Measurements from ENCODE around the gene SCRT2.
A peak's percentile ranks its signal among the peaks of the same experiment; 100 is the strongest.
"Not testable (repeated sequence)": the region's sequence is repeated elsewhere in the genome, so short reads cannot be mapped to it uniquely, and the experiment has no call there.

SCRT2 gene

DNA sequence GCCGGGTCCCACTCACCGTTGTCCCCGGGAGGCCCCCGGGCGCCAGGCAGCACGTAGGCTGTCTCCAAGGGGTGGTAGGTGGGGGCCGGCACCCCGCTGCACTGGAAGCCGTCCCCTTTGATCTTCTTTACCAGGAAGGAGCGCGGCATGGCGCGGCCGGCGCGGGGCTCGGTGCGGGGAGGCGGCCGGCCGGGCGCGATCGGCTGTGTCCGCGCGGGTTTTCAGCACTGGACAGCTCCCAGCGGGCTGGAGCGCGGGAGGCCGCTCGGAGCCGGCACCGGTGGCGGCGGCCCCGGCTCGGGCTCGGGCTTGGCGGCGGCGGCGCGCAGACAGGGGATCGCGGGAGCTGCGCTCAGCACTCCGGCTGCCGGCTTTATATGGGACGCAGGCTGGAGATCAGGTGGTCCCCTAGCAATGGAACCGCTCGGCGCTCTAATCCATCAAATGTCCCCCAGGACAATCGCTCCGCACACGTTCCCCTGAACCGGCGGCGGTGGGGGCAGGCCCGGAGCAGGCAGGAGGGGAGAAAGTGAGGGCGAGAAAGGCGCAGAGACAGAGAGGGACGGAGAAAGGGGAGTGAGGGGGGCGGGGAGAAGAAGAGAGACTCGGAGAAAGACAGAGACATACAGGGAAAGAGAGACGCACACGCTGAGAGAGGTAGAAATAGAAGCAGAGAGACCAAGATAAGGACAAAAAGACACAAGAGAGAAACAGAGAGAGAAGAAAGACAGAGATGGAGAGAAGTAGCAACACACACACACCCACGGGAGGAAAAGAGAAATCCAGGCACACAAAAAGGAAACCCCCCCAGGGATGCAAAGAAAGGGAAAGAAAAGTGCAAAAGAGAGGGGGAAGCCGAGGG lies at the start of gene SCRT2:
Gene SCRT2, minus strand, starts transcription at position 350 of the 862 bp plus-strand sequence. Its CDS starts 201 bp downstream, at position 149.
- Mint-ChIP-seq H3K4me3 (no peak within 1 kb of the TSS), H3K36me3 (peaks cover 6% of the 10 kb centered on the region), H3K27ac (no peak within 1 kb of the TSS), H3K9me3 (no peaks in the 10 kb centered on the region), H3K4me1 (peaks cover 17% of the 10 kb centered on the region)
- ATAC-seq: peak; percentile 78
- DNase-seq (ENCODE audit: low spot score in 2 of 2): peak; percentile 54 to 68

DNA sequence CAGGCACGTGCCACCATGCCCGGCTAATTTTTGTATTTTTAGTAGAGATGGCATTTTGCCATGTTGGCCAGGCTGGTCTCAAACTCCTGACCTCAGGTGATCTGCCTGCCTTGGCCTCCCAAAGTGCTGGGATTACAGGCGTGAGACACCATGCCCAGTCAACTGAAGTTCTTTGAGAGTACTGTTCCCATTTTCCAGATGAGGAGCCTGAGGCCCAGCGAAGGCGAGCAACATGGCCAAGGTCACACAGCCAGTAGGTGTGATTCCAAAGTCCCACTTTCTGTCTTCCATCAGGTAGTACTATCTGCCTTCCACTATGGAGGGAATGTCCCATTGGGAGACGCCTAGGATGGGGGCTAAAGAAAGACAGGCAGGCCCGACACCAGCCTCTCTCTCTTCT lies 49.2 kb upstream of the SCRT2 start:
- not testable (repeated sequence) for H3K4me1 Mint-ChIP-seq; H3K4me3 Mint-ChIP-seq; ATAC-seq; H3K9me3 Mint-ChIP-seq; H3K36me3 Mint-ChIP-seq; DNase-seq (ENCODE audit: low spot score in 2 of 2); H3K27ac Mint-ChIP-seq

DNA sequence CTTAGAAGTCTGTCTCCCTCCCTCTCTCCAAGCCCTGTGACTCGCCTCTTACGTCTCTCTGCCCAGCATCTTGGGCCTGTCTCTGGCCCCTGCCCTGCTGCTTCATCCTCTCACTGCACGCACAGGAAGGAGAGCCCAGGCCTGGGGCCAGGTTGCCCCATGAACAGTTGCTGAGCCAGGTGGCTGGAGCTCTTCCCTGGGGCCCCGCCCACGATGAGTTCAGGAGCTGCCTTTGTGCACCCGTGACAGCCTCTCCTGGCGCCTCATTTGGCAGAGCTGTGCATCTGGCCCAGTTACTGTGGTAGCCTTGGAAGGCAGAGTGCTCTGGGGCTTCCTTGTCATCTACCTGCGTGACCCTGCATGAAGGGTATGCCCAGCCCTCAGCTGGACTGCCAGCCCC lies 48.2 kb upstream of the SCRT2 start:
- Mint-ChIP-seq H3K4me3 (no peak overlapping the region), H3K9me3 (no peaks in the 10 kb centered on the region), H3K27ac (no peak overlapping the region), H3K4me1 (no peaks in the 10 kb centered on the region), H3K36me3 (no peaks in the 10 kb centered on the region)
- ATAC-seq (no peak), DNase-seq (ENCODE audit: low spot score in 2 of 2) (no peak)

DNA sequence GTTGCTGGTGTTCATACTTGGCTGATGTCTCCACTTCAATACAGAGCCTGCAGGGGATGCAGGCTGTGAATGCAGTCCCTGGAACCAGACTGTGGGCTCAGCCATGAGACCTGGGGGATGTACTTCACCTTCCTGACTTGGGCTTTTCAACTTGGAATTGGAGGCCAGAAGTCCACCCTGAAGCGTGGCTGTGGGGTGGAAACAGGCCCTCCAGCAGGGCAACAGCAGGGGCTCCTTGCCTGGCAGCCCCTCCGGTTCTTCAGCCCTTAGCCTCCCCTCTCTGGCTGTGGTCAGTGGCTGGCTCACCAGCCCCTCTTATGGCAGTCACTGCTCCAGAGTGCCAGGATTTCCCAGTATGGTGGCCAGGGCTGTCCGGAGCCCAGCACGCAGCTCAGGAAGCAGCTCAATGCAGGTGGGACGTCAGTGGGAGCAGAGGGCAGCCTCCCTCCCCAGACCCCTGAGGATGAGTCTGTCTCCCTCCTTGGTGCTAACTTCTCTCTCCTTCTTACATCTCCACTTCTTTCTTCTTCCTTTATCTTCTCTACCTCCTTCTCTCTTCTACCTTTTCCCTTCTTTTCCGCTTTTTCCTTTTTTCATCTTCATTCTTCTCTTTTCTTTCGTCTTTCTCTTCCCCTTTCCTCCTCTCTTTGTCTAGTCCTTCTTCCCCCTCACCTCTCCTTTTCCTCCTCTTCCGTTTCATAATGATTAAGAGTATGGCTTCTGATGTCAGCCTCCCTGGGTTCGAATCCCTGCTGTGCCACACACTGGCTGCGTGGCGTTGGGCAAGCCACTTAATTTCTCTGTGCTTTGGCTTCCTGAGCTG lies 47.4 kb upstream of the SCRT2 start:
- ATAC-seq: no peak
- DNase-seq (ENCODE audit: low spot score in 2 of 2): no peak
- Mint-ChIP-seq H3K4me1 (no peaks in the 10 kb centered on the region), H3K27ac (no peak overlapping the region), H3K36me3 (no peaks in the 10 kb centered on the region), H3K9me3 (no peaks in the 10 kb centered on the region), H3K4me3 (no peak overlapping the region)

DNA sequence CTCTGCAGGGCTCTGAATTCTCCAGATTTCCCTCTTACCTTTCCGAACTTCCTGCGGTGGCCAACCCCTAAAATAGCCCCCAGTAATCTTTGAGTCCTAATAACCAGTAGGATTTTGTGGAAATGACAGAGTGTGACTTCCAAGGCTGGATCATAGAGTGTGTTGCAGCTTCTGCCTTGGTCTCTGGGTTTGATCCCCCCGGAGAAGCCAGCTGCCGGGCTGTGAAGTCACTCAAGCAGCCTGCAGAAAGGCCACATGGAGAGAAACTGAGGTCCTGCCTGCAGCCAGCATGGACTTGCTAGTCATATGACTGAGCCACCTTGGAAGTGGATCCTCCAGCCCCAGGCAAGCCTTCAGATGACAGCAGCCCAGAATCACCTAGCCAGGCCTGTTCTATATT lies 46.3 kb upstream of the SCRT2 start:
- H3K4me1 Mint-ChIP-seq: no peaks in the 10 kb centered on the region
- no peak overlapping the region for H3K27ac Mint-ChIP-seq
- DNase-seq (ENCODE audit: low spot score in 2 of 2) (no peak), ATAC-seq (no peak)
- no peak overlapping the region for H3K4me3 Mint-ChIP-seq
- H3K9me3 Mint-ChIP-seq: no peaks in the 10 kb centered on the region
- no peaks in the 10 kb centered on the region for H3K36me3 Mint-ChIP-seq

DNA sequence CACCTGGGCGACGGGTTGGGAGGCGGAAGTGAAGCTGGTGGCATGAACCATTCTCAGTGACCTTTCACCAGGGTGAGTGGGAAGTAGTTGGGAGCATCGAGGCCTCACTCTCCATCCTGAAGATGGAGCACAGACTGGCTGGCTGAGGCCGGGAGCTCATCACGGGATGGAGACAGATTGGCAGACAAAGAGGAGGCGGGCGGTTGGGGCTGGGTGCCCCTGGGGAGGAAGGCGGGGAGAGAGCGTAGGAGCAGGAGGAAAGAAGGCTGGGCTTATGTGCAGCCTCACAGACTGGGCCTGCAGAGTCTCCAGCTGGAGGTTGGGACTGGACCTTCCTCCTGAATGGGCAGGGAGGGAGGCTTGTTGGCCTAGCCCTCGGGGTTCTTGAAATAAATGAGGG lies 44.2 kb upstream of the SCRT2 start:
- Mint-ChIP-seq H3K4me3 (no peak overlapping the region), H3K4me1 (no peaks in the 10 kb centered on the region), H3K27ac (no peak overlapping the region), H3K36me3 (no peaks in the 10 kb centered on the region), H3K9me3 (no peaks in the 10 kb centered on the region)
- ATAC-seq (no peak), DNase-seq (ENCODE audit: low spot score in 2 of 2) (no peak)

DNA sequence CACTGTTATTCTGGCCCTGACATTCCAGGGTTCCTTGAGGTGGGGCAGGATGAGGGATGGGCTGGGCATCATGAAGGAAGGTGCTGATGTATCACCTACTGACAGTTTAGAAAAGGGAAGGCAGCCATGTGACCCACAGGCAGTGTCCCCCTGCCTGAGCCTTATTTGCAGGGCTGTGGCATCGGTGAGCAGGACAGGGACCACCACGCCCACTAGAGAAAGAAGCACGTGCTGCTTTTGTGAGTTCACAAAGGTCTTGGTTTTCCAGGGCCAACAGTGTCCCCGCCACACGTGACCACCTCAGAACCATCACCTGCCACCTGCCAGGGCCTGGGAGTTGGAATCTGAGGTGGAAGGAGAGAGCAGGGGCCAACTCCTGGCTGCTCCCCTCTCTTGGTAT lies 43.5 kb upstream of the SCRT2 start:
- Mint-ChIP-seq H3K27ac (no peak overlapping the region), H3K4me3 (no peak overlapping the region), H3K9me3 (no peaks in the 10 kb centered on the region), H3K4me1 (no peaks in the 10 kb centered on the region), H3K36me3 (no peaks in the 10 kb centered on the region)
- ATAC-seq: no peak
- DNase-seq (ENCODE audit: low spot score in 2 of 2): no peak

DNA sequence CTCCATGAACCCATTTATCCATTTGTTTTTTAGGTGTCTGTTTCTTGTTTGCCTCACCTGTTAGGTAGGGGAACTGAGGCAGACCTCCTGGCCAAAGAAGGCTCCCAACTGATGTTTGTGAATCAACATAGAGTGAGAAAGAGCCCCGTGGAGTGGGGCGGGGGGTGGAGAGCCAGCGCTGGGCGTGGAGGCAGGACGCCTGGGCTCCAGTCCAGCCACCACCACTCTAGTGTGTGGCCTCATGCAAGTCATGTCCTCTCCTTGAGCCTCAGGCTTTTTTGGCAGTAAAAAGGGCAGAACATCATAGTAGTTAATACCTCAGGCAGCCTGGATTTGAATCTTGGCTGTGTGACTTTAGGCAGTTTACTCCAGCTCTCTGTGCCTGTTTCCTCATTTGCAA lies 42.2 kb upstream of the SCRT2 start:
- no peaks in the 10 kb centered on the region for H3K4me1 Mint-ChIP-seq
- H3K9me3 Mint-ChIP-seq: peaks cover 6% of the 10 kb centered on the region
- no peak overlapping the region for H3K27ac Mint-ChIP-seq
- H3K4me3 Mint-ChIP-seq: no peak overlapping the region
- no peaks in the 10 kb centered on the region for H3K36me3 Mint-ChIP-seq
- ATAC-seq (no peak), DNase-seq (ENCODE audit: low spot score in 2 of 2) (no peak)

DNA sequence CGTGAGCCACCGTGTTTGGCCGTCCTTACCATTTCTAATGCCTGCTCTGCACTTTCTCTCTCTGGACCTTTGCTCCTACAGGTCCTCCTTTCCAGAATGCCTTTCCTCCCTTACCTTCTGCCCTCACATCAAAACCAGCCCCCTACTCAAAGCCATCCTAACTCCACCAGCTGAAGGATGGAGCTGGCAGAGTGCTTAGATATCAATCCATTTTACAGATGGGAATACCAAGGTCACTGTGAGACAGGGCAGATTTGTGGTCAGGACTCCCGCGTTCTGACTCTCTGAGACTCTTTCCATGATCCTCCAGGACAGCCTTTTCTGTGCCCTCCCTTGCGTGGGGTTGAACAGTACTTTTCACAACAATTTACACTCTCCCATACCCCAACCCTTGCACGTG lies 41.7 kb upstream of the SCRT2 start:
- H3K4me3 Mint-ChIP-seq: no peak overlapping the region
- H3K36me3 Mint-ChIP-seq: no peaks in the 10 kb centered on the region
- H3K27ac Mint-ChIP-seq: no peak overlapping the region

DNA sequence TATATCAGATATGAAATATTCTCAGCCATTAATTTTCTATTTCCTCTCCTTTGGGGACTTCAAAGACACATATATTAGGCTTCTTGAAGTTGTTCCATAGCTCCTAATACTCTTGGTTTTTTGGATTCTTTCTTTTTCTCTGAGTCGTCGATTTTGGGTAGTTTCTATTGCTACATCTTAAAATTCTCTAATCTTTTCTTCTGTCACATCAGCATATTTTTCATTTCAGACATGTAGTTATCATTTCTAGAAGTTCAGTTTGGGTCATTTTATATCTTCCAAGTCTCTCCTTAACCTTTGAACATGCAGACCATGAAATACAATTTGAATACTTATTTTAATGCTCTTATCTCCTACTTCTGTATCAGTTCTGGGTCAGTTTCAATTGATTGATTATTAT lies 38.9 kb upstream of the SCRT2 start:
- DNase-seq (ENCODE audit: low spot score in 2 of 2) (no peak), ATAC-seq (no peak)
- Mint-ChIP-seq H3K4me1 (no peaks in the 10 kb centered on the region), H3K4me3 (no peak overlapping the region), H3K27ac (no peak overlapping the region), H3K36me3 (no peaks in the 10 kb centered on the region), H3K9me3 (peaks cover 6% of the 10 kb centered on the region)

More for the DNA sequence above, 41.7 kb upstream of the SCRT2 start:
- H3K4me1 Mint-ChIP-seq: no peaks in the 10 kb centered on the region
- H3K9me3 Mint-ChIP-seq: peaks cover 6% of the 10 kb centered on the region
- ATAC-seq (no peak), DNase-seq (ENCODE audit: low spot score in 2 of 2) (no peak)

DNA sequence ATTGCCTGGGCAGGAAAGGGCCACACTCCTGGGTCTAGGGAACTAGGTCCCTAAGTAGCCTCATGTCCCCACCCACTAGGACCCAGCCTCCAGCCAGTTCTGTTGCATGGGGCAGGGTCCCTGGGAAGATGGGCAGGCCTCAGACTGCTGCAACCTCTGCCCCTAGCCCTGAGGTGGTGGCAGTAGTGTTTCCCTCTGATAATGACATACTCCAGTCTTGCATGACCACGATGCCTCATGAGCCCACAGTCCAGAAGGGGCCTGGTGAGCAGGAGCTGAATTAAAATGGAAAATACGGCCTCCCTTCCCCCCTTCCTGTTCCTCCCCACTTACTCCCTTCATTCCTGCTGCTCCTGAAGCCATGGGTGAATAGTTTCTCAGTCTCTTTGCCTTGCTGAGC lies 36.0 kb upstream of the SCRT2 start:
- DNase-seq (ENCODE audit: low spot score in 2 of 2) (no peak), ATAC-seq (peak; percentile 31)
- no peaks in the 10 kb centered on the region for H3K36me3 Mint-ChIP-seq
- H3K4me3 Mint-ChIP-seq: no peak overlapping the region
- H3K4me1 Mint-ChIP-seq: no peaks in the 10 kb centered on the region
- no peak overlapping the region for H3K27ac Mint-ChIP-seq
- H3K9me3 Mint-ChIP-seq: peaks cover 6% of the 10 kb centered on the region

DNA sequence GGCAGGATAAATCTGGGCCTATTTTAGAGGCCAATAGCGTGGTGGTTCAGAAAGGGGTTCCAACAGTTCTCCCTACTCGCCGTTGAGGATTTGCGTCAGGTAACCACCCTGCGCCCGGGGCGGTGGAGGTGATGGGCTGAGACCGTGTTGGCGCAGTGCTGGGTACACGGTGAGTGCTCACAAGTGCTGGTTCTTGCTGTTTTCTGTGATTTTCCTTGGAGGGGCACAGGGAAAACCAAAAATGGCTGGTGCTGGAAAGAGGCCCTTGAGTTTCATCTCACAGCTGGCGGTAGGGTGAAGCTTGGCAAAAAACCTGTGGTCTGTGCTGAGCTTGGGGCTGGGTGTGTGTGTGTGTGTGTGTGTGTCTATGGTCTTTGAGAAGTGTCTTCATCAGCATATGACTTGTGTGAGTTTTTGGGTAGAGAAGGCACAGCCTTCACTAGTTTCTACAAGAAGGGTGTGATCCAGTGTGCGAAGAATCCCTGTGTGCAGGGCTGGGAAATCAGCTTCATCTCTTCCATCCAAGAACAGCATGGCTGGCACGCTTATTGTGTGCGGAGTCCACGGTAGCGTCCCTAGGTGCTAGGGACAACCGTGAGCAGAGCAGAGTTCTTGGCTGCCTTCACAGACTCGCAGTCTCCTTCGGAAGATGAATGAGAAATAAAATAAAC lies 35.3 kb upstream of the SCRT2 start:
- ATAC-seq (no peak), DNase-seq (ENCODE audit: low spot score in 2 of 2) (no peak)
- Mint-ChIP-seq H3K36me3 (no peaks in the 10 kb centered on the region), H3K4me3 (no peak overlapping the region), H3K9me3 (peaks cover 6% of the 10 kb centered on the region), H3K4me1 (no peaks in the 10 kb centered on the region), H3K27ac (no peak overlapping the region)

DNA sequence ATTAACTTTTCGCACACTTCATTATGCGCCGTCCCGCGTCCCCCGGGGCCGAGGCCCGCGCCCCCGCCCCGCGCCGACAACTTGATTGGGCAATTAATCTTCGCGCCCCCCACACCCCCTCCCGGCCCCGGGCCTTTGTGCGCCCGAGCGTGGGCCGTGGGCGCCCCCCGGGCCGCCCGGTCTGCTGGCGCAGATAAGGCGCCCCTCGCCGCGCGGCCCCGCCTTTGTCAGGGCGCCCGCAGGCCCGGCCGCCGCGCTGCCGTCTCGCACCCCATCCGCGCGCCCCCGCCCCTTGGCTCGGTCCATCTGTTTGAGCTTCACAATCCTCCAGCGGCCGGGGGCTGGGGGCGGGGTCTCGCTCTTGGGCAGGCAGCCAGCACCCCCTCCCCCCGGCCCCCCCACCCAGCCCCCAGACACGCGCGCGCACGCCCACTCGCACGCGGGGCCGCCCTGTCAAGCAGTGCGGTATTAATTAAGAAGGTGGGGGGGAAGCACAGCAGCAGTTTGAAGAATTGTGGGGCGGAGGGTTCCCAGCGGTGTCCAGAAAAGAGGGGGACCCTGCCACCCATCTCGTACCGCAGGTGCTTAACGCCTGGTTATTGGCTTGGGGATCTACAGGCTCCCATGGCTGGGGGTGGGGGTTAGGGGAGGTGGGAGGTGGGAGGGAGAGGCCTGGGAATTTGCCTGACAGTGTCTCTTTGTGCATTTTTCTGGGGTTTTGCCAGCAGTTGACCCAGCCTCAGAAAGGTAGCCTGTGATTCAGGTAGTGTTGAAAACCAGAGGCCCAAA lies 34.6 kb upstream of the SCRT2 start:
- H3K9me3 Mint-ChIP-seq: peaks cover 6% of the 10 kb centered on the region
- no peaks in the 10 kb centered on the region for H3K4me1 Mint-ChIP-seq
- H3K27ac Mint-ChIP-seq: no peak overlapping the region
- no peaks in the 10 kb centered on the region for H3K36me3 Mint-ChIP-seq
- no peak overlapping the region for H3K4me3 Mint-ChIP-seq
- ATAC-seq (no peak), DNase-seq (ENCODE audit: low spot score in 2 of 2) (no peak)

DNA sequence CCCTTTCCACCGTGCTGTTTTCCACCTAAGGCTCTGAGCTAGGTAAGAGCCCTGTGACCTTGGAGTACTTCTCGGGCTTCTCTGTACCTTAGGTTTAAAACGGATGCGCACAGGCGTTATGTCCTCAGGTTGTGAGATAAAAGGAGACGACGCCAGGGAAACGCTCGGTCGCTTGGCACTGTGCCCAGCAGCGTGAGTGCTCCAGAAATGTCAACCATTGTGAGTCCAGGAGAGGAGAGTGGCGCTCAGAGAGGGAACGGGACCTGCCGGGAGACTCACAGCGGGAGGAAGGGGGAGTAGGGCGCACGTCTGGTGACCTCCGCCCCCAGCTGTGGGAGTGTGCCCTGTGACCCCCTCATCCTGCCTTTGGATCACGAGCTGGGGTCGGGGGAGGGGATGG lies 33.8 kb upstream of the SCRT2 start:
- no peak overlapping the region for H3K4me3 Mint-ChIP-seq

DNA sequence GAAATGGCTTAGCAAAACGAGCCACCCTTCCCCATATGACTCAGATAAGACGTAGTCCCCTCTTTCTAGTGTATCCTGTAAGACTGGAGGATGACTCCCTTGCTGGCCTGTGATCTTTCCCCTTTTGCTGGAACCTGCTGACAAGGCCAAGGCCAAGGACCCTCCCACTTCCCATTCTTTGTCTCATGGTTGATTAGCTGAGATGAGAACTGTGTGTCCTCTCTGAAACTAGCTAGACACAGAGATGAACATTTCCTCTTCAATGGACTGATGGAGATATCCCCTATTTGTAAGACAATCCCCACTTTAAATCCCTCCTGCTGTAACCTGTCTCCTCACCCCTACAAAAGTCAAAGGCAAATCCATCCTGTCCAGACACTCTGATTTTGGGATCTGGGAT lies 33.4 kb upstream of the SCRT2 start:
- H3K4me1 Mint-ChIP-seq: no peaks in the 10 kb centered on the region
- H3K27ac Mint-ChIP-seq: no peak overlapping the region
- DNase-seq (ENCODE audit: low spot score in 2 of 2) (no peak), ATAC-seq (no peak)
- H3K4me3 Mint-ChIP-seq: no peak overlapping the region
- no peaks in the 10 kb centered on the region for H3K36me3 Mint-ChIP-seq
- peaks cover 6% of the 10 kb centered on the region for H3K9me3 Mint-ChIP-seq

More for the DNA sequence above, 33.8 kb upstream of the SCRT2 start:
- no peaks in the 10 kb centered on the region for H3K4me1 Mint-ChIP-seq
- DNase-seq (ENCODE audit: low spot score in 2 of 2) (no peak), ATAC-seq (no peak)
- peaks cover 6% of the 10 kb centered on the region for H3K9me3 Mint-ChIP-seq
- H3K27ac Mint-ChIP-seq: no peak overlapping the region
- H3K36me3 Mint-ChIP-seq: no peaks in the 10 kb centered on the region
